ENCODE results near the gene GGT1.
"Not testable (repeated sequence)": the region's sequence is repeated elsewhere in the genome, so short reads cannot be mapped to it uniquely, and the experiment has no call there.

Gene GGT1

DNA sequence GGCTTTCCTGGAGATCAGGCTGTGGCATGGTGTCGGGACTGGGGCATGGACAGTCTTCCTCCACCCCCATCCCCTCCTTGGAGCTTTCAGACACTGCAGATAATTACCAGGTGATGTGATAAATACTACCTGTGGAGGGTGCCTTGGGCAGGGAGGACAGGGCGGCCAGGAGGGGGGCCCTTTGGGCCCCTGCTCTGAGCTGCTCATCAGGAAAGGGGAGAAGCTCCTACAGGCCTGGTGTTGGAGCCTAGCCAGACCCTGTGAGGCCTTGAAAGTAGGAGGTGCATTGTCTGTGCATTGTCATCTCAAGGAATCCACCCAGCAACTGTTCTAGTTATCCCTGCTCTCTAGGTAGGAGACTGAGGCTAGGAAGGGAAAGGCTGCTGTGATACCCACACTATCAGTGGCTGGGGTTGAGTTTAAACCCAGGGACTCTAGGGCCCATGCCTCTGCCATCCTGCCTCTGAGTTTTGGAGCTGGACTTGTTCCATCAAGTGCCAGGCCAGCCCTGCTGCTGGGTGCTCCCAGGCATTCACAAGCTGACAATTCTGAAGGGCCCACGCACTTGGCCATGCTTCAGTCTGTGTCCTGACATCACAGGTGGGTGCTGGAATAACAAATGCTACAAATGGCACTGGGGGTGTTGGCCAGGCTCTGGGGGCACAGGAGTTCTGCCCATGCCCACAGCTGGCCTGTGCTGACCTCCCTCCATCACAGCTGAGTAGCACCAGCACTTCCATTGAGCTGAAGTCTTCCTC lies 2.9 kb upstream of the GGT1 start:
- not testable (repeated sequence) for DNase-seq (ENCODE audit: low read depth, low spot score)

DNA sequence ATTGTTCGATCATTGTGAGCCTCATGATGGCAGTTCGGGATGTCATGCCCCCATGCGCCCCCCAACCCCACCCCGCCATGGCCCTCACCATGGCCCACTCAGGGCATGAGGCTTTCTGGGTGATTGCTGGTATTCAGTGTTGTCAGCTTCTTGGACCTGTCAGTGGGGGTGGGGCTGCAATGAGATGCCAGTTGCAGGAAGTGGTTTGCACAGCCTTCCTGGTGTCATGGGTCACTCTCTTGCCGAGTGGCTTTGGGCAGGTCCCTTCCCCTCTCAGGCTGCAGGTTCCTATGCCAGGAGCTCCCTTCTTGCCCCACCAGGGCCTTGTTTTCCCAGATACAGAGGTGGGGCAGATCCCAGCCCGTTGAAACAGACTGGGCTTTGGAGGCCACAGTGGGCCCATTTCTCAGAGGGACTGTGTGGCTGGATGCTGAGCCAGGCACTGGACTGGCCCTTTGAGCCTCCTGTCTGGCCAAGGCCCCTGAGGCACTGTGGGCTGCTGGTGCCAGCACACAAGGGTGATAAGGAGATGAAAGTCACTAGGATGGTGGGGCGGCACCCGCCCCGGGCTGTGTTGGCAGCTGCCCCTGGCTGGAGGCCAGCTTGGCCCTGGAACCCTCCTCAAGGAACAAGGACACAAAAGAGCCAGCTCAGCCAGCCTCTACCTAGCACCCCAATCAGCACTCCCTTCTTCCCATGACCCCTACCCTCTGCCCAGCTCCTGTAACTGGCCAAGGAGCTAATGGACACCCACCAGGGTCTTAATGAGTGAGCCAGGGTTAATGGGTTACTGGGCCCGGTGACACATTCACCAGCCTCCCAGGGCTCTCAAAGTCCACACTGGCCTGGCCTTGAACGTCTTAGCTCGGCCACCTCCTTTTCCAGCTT lies 1.5 kb upstream of the GGT1 start:
- no peak for DNase-seq (ENCODE audit: low read depth, low spot score)

DNA sequence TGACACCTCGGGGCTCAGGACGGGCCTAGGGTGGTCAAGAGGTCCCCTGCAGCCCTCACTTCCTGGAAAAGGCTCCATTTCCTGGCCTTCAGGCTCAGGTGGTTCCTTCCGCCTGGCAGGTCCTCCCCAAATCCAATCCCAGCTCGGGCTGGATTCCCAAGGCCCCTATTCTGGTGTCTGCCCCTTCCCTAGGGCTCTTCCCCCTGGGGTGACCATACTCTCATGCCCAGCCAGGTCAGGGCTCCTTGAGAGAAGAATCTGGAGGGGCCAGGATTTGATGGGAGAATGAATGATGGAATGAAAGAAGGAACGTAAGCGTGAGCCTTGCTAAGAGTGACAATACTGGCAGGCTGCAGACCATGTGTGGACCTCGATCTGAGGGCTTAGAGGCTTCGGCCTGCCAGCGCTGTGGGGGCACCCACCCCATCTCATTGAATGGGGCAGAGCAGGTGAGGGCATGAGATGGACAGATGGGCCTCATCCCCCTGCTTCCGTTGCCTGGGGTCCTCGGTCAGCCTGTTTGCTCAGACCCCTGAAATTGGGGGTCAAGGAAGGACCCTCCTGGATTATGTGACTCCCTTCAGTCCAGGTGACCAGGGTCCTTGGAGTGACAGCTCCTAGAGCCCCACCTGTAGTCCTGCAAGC lies 766 bp upstream of the GGT1 start:
- DNase-seq (ENCODE audit: low read depth, low spot score): not testable (repeated sequence)

DNA sequence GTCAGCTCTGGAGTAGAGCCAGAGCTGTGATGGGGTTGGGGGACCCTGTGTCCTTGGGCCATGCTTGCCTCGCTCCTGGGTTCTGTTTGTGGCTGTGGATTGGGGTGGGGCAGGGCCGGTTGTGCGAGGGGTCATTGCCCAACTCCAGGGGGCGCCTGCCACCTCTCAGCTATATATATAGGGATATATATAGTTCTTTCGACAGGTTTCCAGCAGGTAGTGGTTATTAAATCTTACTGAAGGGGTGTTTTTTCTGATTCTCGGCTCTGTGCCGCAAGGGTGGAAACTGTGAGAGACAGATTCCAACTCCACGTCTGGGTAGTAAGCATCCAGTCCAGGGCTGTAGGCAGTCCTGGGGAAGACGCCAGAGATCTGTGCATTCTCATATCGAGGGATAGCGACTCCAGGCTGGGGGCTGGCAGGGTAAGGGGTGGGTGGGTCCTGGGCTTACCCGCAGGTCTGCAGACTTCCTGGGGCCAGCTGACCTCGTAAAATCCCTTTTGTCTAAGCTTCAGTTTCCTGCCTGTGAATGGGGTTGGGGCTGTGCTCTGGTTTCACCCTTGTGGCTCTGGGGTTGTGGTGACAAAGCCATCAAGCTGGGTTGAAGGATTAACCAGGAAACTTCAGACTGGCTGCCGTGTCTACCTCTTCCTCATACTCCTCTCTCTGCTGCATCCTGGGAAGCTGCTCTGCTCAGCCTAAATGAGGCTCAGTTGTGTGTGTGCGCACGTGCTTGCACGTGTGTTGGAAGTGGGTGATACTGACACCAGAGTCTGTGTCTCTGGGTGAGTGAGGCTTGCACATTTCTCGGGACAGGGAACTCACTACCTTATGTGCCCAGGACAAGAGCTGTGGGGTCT lies 1.0 kb downstream of the GGT1 start:
- DNase-seq (ENCODE audit: low read depth, low spot score): not testable (repeated sequence)

DNA sequence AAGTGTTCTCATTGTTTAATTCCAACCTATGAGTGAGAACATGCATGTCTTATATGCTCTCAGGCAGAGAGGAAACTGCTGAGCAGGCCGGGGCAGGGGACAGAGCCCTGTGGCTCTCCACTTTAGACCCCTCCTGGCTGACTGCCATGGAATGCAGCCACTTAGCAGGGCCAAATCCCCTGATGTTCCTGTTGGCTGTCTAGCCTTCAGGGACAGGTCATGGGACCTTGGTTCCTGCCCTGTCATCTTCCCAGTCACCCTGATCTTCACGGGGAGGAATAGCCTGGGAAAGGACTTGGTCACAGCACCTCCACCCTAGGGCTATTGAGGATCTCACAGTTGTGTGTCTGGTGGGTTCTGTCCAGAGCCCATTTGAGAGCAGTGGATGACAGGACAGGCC lies 3.3 kb downstream of the GGT1 start:
- not testable (repeated sequence) for DNase-seq (ENCODE audit: low read depth, low spot score)

DNA sequence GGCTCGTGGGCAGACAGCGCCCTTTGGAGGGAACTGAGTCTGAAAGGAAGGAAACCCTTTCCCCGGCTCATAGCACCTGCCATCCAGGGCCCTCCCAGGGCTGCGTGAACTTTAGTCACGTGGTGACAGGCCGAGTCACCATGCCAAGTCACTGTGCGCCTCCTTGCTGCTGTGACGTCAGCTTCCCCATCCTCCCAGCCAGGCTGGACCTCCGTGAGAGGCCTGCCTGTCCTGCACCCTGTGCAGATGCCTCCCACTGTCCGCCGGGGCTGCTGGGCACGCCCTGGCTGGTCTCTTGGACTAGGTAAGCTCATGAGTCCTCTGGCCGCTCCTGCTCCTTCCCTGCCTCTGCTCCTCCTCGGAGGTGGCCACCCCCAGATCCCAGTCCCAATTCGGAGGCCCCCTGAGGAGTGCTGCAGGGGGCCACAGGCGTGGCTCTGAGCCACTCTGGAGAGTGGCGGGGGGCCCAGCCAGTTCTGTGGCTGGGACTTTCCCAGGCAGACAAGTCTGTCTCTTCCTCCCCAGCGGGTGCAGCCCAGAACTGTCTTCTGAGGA lies 4.5 kb downstream of the GGT1 start:
- peak; percentile 16 for DNase-seq (ENCODE audit: low read depth, low spot score)

DNA sequence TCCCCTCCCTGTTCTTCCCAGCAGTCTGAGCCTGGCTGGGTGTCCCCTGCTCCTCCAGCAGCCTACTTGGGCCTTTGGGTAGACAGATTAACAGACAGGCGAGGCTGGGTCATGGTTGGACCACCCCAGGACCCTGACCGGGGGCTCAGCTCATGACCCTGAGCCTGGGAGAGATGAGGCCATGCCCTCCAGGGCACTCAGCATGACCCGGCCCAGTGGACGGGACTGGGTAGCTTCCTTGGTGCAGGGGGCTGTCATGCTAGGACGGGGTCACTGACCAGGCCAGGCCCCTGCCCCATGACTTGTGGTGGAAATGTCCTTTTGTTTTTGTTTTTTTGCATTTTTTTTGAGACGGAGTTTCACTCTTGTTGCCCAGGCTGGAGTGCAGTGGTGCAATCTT lies 5.3 kb downstream of the GGT1 start:
- not testable (repeated sequence) for DNase-seq (ENCODE audit: low read depth, low spot score)

DNA sequence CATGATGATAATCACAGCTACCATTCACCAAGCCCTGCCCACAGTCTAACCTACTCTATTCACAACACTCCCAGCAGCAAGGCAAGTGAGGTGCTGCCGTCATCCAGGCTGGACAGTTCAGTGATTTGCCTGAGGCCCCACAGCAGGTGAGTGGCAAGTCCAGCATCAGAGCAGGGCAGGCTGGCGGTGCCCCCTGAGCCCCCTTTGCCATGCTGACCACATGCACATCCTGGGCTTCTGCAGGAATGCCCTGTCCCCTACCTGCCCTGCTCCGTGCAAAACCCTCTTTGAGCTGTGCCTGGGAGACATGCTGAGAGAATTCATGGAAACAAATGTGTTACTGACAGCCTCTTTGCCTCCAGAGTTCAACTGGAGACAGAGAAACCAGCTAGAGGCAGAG lies 6.9 kb downstream of the GGT1 start:
- DNase-seq (ENCODE audit: low read depth, low spot score): not testable (repeated sequence)

DNA sequence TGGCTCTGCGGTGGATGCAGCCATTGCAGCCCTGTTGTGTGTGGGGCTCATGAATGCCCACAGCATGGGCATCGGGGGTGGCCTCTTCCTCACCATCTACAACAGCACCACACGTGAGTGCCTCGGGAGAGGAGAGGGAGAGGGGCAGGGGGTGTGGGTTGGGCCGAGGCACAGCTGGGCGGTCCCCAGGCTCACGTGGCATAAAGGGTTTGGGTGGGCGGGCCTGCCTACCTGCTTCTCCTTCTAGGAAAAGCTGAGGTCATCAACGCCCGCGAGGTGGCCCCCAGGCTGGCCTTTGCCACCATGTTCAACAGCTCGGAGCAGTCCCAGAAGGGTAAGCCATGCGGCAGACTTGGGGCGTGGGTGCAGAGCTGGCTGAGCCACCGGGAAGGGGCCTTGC lies 11.8 kb downstream of the GGT1 start:
- not testable (repeated sequence) for DNase-seq (ENCODE audit: low read depth, low spot score)

DNA sequence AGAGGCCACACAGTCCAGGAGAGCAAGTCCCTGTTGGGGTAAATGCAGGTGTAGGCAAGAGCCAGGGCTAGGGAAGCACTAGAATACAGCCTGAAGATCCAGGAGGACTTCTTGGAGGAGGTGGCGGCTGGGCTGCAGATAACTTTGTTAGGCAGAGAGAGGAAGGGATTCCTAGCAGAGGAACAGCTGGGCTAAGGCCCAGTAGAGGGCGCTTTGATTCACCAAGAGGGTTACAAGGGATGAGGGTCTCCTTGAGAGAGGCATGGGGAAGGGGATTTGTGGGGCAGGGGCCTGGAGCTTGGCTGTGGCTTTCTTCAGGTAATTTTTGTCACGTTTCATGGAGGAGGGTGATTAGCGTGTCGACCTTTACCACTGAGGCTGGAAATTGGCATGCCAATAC lies 18.3 kb downstream of the GGT1 start:
- DNase-seq (ENCODE audit: low read depth, low spot score): not testable (repeated sequence)

DNA sequence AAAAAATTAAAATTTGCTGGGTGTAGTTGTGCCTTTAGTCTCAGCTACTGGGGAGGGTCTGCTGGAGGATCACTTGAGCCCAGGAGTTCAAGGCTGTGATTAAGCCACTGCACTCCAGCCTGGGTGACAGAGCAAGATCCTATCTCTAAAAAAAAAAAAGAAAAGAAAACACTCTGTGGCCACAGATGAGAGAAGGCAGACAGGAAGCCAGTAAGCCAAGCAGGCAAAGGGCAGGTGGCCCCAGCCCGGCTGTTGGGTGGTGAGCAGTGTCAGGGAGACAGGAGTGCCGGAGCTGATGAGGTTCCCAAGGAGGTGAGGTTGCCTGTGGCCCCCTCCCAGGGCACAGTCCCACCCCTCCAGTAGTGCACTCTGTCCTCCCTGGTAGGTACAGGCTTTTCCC lies 19.6 kb downstream of the GGT1 start:
- not testable (repeated sequence) for DNase-seq (ENCODE audit: low read depth, low spot score)

DNA sequence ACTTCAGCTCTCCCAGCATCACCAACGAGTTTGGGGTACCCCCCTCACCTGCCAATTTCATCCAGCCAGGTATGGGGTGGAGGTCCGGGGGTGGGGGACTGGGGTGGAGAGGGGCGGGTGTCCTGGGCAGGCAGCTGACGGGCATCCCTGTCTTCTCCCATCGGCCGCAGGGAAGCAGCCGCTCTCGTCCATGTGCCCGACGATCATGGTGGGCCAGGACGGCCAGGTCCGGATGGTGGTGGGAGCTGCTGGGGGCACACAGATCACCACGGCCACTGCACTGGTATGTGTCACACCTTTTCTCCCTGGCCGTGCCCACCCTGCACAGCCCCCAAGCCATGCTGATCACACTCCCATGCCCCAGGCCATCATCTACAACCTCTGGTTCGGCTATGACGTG lies 24.9 kb downstream of the GGT1 start:
- DNase-seq (ENCODE audit: low read depth, low spot score): not testable (repeated sequence)

DNA sequence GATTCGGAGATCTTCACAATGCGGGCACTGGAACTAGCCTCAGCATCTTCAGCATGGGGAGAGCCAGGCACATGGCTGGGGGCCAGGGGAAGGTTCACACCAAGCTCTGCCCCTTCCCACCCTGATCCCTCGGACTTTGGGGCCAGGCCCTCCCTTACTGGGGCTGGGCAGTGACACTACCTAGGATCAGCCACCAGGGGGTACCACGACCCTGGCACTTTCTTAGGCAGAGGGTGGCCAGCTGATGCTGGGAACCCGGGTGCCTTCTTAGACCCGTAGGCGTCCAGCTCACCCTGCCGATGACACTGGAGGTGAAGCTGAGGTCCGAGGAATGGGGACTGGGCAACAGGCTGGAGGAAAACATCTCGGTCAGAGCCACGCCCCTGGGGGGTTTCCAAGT lies 26.1 kb downstream of the GGT1 start:
- DNase-seq (ENCODE audit: low read depth, low spot score): not testable (repeated sequence)

DNA sequence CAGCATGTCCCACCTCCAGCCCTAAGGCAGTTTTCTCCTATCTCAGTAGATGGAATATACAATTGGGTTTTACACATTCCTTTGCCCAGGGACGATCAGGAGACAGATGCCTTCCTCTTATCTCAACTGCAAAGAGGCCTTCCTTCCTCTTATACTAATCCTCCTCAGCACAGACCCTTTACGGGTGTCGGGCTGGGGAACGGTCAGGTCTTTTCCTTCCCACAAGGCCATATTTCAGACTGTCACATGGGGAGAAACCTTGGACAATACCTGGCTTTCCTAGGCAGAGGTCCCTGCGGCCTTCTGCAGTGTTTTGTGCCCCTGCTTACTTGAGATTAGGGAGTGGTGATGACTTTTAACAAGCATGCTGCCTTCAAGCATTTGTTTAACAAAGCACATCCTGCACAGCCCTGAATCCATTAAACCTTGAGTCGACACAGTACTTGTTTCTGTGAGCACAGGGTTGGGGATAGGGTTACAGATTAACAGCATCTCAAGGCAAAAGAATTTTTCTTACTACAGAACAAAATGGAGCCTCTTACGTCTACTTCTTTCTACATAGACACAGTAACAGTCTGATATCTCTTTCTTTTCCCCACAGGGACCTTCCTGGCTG lies 27.9 kb downstream of the GGT1 start:
- DNase-seq (ENCODE audit: low read depth, low spot score): not testable (repeated sequence)

DNA sequence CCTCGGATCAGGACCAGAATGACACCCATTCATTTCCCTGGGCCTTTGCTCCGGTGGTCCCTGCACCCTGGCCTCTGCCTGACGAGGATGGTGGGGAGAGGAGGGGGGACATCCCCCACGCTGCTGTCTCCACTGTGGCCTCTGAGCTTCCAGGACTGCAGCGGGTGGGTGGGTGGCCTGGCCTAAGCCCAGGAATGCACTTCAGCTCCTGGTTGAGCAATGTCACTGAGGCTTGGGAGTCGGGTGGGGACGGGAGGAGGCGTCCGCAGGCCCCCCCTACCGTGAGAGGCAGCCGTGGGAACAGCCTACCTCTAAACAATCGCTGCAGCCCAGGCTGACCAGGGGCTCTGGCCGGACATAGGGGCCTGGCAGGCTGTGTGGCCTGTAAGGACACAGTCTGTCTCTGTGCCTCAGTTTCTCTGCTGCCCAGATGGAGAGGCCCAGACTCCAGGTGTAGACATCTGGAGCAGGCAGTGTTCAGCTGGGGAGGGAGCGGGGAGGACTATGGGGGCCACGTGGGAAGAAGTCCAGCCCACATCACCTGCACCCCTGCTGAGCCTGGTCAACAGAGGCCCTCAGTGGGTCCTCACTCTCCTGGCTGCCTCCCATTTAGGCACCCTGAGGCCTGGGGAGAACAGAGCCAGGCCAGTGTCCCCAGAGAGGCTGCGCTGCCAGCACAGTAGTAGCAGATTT lies 28.6 kb downstream of the GGT1 start:
- DNase-seq (ENCODE audit: low read depth, low spot score): not testable (repeated sequence)

DNA sequence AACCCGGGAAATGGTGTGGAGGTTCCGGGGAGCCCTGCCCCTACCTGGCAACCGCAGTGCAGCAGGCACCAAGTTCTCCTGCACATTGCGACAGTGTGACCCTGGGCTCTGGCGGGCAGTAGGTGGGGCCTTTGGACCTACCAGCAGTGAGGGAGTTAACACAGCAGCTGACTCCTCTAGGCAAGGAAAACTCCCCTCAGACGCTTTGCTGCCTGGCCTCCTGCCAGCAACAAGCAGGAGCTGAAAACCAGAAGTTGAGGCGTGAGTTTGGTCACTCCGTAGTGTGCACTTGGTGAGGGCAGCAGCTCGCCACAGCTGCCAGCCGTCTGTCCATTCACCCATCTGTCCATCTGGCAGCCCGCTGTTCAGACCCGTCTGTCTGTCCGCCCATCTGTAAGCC lies 29.6 kb downstream of the GGT1 start:
- not testable (repeated sequence) for DNase-seq (ENCODE audit: low read depth, low spot score)

DNA sequence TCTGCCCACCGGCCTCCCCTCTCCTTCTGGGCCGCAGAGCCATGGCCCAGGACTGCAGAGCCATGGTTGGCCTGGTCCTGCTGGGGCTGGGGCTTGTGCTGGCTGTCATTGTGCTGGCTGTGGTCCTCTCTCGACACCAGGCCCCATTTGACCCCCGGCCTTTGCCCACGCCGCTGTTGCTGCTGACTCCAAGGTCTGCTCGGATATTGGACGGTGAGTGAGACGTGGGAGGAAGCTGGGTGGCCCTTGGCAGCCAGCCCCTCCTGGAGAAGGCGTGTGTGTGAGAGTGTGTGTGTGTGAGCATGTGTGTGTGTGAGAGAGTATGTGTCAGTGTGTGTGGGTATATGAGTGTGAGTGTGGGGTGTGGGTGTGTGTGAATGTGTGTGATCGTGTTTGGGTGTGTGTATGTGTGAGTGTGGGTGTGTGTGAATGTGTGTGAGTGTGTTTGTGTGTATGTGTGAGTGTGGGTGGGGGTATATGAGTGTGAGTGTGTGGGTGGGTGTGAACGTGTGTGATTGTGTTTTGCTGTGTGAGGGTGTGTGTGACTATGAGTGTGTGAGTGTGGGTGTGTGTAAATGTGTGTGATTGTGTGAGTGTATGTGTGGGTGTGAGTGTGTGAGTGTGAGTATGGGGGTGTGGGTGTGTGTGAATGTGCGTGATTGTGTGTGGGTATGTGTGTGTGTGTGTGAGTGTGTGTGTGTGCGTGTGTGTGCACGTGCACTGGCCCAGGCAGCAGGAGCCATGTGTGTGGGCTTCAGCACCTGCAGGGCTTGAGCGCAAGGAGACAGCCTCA lies 30.4 kb downstream of the GGT1 start:
- DNase-seq (ENCODE audit: low read depth, low spot score): not testable (repeated sequence)

DNA sequence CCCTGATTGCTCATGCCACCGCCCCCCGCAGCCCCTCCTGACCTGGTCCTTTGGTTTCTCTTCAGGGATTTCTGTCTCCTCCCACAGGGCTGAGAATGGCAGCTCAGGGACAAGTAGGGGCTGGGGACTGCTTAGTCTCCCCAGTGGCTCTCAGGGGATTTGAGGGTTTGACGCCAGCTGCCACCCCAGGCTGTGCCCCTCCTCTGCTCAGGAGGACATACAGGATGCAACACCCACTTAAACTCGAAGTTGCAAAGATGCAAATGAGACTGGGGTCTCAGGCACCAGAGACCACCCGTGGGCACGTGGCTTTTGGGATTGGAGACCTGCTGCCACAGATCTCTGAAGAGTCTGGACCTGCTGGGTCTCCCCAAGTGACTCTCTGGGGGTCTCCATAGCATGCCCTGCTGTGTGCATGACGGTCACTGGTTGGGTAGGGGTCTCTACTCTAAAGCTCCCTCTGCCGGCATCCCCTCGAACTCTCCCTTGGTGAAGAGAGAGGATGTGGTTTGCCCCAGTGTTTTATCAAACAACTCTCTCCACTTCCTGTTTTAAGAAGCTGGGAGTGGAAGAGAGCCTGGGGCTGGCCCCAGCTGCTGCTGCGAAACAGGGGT lies 31.9 kb downstream of the GGT1 start:
- not testable (repeated sequence) for DNase-seq (ENCODE audit: low read depth, low spot score)

DNA sequence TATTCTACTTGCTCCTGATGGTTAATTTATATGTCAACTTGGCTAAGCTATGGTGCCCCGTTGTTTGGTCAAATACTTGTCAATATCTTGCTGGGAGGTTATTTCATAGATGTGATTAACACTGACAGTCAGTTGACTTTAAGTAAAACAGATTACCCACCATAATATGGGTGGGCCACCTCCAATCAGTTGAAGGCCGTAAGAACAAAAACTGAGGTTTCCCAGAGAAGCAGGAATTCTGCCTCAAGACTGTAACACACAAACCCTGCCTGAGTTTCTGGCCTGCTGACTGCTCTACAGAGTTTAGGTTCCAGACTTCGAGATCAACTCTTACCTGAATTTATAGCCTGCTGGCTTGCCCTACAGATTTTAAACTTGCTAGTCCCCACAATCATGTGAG lies 33.5 kb downstream of the GGT1 start:
- not testable (repeated sequence) for DNase-seq (ENCODE audit: low read depth, low spot score)

Measured in activated CD4-positive, CD25-positive, alpha-beta regulatory T cell treated with anti-CD3 and anti-CD28 coated beads, Interleukin-2, amount 50 U/mL, for 16 hours (primary cell).